HG03521 (cell line): ENCODE data around the gene GLIPR2.
"Not testable (repeated sequence)": the region's sequence is repeated elsewhere in the genome, so short reads cannot be mapped to it uniquely, and the experiment has no call there.

ENCODE experiments used
- ATAC-seq: cut with Tn5 transposase; IDR thresholded peaks from one replicate; pipeline ENCODE4 v1.9.1; 2021; ENCODE audit warnings: mild to moderate bottlenecking, moderate library complexity; ENCODE audit not compliant: unreplicated experiment

Gene GLIPR2

DNA sequence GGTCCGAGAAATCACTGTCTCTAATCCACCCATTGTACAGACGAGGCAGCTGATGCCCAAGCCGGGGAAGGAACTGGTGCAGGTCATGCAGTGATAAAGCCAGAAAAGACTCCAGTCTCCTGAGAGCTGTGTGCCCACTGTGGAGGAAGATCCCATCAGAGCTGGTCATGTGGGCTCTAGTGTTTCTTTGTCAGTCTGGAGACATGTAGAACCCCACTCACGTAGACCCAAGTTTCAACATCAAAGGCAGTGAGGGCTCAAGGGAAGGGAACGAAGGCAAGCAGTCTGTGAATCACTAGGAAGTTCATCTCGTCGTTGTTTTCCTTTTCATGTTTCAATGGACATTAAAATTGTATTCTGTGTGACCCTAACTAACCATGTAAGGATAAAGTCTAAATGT, 14.6 kb upstream of the GLIPR2 start:
- ATAC-seq = no peak

DNA sequence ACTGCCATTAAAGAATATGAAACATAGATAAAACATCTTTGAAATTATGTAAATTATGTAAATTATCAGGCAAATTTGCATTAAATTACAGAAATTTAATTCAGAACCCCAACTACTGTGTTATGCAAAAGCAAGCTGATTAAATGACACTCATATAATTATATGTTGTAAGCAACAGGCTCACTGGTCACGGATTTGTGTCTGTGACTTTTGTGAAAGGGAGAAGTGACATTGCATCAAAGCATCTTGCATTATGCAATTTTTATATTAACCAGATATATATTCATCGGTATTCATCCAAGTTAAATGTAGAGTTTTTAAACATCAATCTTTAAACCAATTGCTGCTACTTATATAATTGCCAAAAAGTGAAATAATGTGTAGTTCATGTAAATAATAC, 13.0 kb upstream of the GLIPR2 start:
- ATAC-seq = no peak

DNA sequence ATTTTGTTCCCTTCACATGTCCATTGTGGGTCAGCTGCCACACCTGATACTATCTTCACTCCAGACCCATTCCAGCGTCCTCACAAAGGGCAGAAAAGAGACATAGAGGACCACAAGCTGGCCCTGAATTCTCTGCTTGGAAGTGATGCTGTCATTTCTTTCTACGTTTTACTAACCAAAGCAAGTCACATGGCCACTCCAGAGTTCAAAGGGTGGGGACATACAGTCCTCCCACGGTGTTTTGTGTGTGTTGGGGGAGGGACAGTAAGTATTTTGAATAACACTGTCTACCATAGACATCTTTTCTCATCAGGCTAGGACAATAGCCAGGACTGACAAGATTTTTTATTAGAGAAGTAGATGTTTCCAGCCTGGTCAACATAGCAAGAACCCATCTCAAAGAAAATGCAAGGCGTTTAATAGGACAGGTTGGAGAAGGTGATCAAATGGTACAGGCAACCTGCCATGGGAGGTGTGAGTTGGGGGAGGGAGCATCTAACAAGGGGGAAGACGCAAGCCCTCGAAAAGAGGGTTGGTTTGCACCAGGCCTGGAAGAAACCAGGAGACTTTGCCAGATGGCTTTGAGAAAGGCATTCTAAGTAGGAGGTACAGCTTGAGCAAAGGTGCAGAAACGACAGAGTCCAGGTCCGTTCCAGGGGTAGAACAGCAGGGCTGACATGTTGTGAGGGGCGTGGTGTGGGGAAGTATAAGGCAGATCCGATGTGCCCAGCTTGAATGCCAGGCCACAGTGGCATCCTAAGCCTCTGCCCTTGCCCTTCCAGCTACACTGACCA, 11.3 kb upstream of the GLIPR2 start:
- no peak for ATAC-seq

DNA sequence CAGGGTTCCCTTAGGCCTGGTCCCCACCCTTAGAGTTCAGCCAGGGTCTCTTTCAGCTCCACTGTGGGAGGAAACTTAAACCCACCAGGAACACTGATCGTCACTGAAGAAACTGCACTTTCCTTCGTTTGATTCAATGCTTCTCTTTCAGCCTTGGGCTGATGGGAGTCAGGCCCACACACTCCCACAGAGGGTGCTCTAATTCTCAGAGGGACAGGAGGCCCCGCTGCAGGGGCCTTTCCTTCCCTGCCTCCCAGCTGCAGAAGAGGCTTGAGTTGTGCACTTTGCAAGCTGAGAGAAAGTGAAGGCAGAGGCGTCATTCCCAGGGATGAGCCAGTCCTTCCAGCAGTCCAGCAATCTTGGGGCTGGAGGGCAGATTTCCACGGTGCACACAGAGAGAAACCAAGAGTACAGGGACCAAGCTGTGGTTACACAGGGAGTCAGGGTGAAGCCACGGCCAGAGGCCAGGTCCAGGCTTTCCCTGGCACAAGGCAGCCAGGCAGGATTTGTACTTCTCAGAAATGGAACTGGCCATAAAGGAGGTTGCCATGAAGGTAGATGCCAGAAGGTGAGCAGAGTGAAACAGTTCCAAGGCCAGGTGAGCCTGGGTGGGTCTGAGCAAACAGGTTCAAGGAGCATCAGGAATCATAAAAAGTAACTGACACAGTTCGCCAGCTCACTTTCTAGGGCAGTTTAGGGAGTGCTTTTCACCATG, 10.4 kb upstream of the GLIPR2 start:
- ATAC-seq = no peak

- no peak for ATAC-seq
Measured at GRCh38 chr9:36127652-36128244, 8.8 kb upstream of the GLIPR2 start.

DNA sequence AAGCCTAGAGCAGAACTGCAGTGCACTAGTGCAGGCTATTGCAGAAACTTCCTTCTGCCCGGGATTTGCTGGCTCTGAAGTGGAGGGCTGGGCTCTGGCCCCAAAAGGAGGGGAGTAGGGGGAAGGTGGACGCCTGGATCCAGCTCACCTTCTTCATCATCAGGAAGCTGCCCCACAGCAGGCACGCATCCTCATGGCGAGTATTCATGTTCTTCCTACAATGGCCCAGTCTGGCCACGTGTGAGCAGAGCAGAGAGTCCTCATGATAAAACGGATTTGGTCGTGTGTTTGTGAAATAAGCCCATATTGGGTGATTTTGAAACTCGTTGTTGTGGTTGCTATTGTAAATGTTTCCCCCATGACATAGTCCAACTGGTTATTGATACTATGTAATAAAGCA, 8.2 kb upstream of the GLIPR2 start:
- ATAC-seq = no peak

DNA sequence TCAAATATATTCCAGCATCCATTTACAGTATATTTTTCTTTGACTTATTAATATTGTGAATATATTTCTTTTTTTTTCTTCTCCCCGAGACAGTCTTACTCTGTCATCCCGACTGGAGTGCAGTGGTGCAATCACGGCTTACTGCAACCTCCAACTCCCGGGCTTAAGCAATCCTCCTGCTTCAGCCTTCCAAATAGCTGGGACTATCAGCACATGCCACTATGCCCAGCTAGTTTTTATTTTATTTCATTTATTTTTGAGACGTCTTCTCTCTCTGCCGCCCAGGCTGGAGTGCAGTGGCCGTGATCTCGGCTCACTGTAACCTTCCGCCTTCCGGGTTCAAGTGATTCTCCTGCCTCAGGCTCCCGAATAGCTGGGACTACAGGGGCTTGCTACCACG, 7.4 kb upstream of the GLIPR2 start:
- no peak for ATAC-seq

DNA sequence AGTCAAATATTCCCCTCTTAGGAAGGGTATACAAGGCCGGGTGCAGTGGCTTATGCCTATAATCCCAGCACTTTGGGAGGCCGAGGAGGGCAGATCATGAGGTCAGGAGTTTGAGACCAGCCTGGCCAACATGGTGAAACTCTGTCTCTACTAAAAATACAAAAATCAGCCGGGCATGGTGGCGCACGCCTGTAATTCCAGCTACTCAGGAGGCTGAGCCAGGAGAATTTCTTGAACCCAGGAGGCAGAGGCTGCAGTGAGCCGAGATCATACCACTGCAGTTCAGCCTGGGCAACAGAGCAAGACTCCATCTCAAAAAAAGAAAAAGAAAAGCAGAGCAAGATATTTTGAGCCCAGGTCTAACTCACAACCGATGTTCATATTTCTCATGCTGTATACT, 4.9 kb upstream of the GLIPR2 start:
- not testable (repeated sequence) for ATAC-seq

DNA sequence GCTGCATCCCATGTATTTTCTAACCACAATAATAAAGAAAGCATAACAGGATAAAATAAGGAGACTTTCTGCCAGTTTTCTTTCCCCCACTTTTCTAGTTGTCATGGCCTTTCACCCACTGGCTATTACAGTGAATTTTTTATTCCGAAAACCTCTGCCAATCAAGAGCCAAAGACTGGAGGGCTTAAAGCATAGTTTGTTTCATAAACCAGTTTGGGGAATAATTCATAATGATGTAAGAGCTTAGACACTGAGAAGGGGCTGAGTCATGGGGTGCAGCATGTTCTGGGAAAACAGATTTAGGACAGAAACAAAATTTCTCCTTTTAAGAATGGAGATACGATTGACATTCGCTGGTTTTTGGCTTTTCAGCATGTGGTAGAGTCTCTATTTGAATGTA, 4.4 kb upstream of the GLIPR2 start:
- no peak for ATAC-seq

DNA sequence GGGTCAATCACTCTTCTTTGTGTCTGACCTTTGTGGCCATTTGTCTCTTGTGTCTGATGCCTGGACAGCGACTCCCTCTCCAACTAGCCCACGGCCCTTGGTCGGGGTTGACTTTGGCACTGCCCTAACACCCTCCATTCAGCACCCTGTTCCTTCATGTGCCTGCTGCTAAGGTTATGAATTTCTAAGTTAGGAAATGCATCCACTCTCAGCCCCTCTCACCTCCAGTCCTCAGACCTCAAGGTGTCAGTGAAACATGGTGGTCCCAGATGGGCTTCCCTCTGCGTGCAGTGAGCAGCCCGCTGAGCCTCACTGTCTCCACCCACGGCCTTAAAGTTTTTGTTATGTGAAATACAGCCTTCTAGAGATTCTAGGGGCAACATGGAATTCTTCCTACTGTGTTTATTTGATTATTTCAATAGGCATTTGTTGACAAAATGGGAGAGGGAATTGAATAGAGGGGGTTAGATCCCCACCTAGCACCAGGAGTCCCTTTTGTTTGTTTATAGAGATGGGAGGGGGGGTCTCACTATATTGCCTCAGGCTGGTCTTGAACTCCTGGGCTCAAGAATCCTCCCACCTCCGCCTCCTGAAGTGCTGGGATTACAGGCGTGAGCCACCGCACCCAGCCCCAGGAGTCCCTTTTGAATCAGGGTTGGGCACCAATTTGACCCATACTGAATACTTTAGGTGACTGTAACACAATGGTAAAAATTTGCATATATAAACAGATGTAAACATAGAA, 1.6 kb upstream of the GLIPR2 start:
- ATAC-seq = no peak

- ATAC-seq = no peak
Measured at GRCh38 chr9:36135741-36136271, 727 bp upstream of the GLIPR2 start.

- ATAC-seq = no peak
Measured at GRCh38 chr9:36136894-36137391, 410 bp downstream of the GLIPR2 start.

- no peak for ATAC-seq
Measured at GRCh38 chr9:36137392-36138004, 965 bp downstream of the GLIPR2 start.

- ATAC-seq = no peak
Measured at GRCh38 chr9:36138496-36138895, 2.0 kb downstream of the GLIPR2 start.

- ATAC-seq = no peak
Measured at GRCh38 chr9:36138901-36139300, 2.4 kb downstream of the GLIPR2 start.

GRCh38 chr9:36140086-36141084, 3.9 kb downstream of the GLIPR2 start:
- no peak for ATAC-seq

GRCh38 chr9:36141288-36141687, 4.8 kb downstream of the GLIPR2 start:
- ATAC-seq = no peak

- ATAC-seq = no peak
Measured at GRCh38 chr9:36141761-36142160, 5.2 kb downstream of the GLIPR2 start.

- ATAC-seq = no peak
Measured at GRCh38 chr9:36142510-36143244, 6.1 kb downstream of the GLIPR2 start.
